ENCODE measurements around the gene LRRN2. TPM values are rescaled to one million over a fixed set of nuclear protein-coding genes. Genes with fewer than 3 reads are reported as not detected.

Gene LRRN2
- total RNA-seq, 1 experiment from 2014 or later, result 4.6 TPM

- Histone ChIP-seq H3K4me3 (no peak overlapping the region), H3K4me1 (replicated peaks; ENCODE audit: insufficient read depth) (peaks cover 5% of the 10 kb centered on the region), H2AFZ (no peak overlapping the region), H3K27ac (no peak overlapping the region), H3K79me2 (ENCODE audit: low read depth) (no peaks in the 10 kb centered on the region), H4K20me1 (ENCODE audit: insufficient read depth) (no peaks in the 10 kb centered on the region), H3K9me3 (ENCODE audit: insufficient read depth, low read depth) (no peaks in the 10 kb centered on the region; the same call in 1 of the 2 replicates), H3K36me3 (ENCODE audit: low read depth) (no peaks in the 10 kb centered on the region), H3K27me3 (ENCODE audit: insufficient read depth, low read depth) (peaks cover 3% of the 10 kb centered on the region; the same call in 1 of the 2 replicates), H3K9me2 (ENCODE audit: insufficient read depth) (no peaks in the 10 kb centered on the region), H3K4me2 (no peak overlapping the region), H3F3A (ENCODE audit: insufficient read depth, low read depth) (no peaks in the 10 kb centered on the region)
- intact Hi-C loops (cut with micrococcal nuclease; ENCODE audit: unreplicated experiment), result no loop called here
- BruUV-seq (replicated peaks), result no TSS peak
- no peak for DNase-seq
- CTCF ChIA-PET, result no interaction called here
- POLR2A ChIA-PET (ENCODE audit: unreplicated experiment), result no interaction called here
- no peak for TF ChIP-seq EZH2 (IDR thresholded peaks at IDR 0.05; ENCODE audit: low read depth)
- no peak for TF ChIP-seq CTCF (conservative IDR thresholded peaks at IDR 0.05)
Observed at GRCh38 chr1:204628868-204629267, 56.7 kb downstream of the LRRN2 start.

GRCh38 chr1:204627436-204627835, 58.1 kb downstream of the LRRN2 start:
- DNase-seq, result no peak
- Histone ChIP-seq H3K9me2 (ENCODE audit: insufficient read depth) (no peaks in the 10 kb centered on the region), H3K79me2 (ENCODE audit: low read depth) (no peaks in the 10 kb centered on the region), H3K27me3 (ENCODE audit: insufficient read depth, low read depth) (peaks cover 3% of the 10 kb centered on the region; the same call in 1 of the 2 replicates), H3F3A (ENCODE audit: insufficient read depth, low read depth) (peaks cover 12% of the 10 kb centered on the region; the same call in 1 of the 2 replicates), H2AFZ (no peak overlapping the region), H3K4me2 (no peak overlapping the region), H3K4me3 (no peak overlapping the region), H4K20me1 (ENCODE audit: insufficient read depth) (no peaks in the 10 kb centered on the region), H3K4me1 (replicated peaks; ENCODE audit: insufficient read depth) (peaks cover 19% of the 10 kb centered on the region), H3K9me3 (ENCODE audit: insufficient read depth, low read depth) (no peaks in the 10 kb centered on the region; the same call in 1 of the 2 replicates), H3K27ac (no peak overlapping the region), H3K36me3 (ENCODE audit: low read depth) (no peaks in the 10 kb centered on the region)
- intact Hi-C loops (cut with micrococcal nuclease; ENCODE audit: unreplicated experiment), result no loop called here
- no TSS peak for BruUV-seq (replicated peaks)
- CTCF ChIA-PET, result no interaction called here
- TF ChIP-seq CTCF (conservative IDR thresholded peaks at IDR 0.05) (no peak), EZH2 (IDR thresholded peaks at IDR 0.05; ENCODE audit: low read depth) (no peak)
- POLR2A ChIA-PET (ENCODE audit: unreplicated experiment), result no interaction called here

- ChIA-PET CTCF (no interaction called here), POLR2A (ENCODE audit: unreplicated experiment) (no interaction called here)
- TF ChIP-seq EZH2 (IDR thresholded peaks at IDR 0.05; ENCODE audit: low read depth) (no peak), CTCF (conservative IDR thresholded peaks at IDR 0.05) (no peak)
- DNase-seq, result no peak
- BruUV-seq (replicated peaks), result no TSS peak
- Histone ChIP-seq H2AFZ (no peak overlapping the region), H3K27ac (no peak overlapping the region), H3K4me2 (no peak overlapping the region), H4K20me1 (ENCODE audit: insufficient read depth) (no peaks in the 10 kb centered on the region), H3K4me1 (replicated peaks; ENCODE audit: insufficient read depth) (peaks cover 30% of the 10 kb centered on the region), H3K27me3 (ENCODE audit: insufficient read depth, low read depth) (peaks cover 3% of the 10 kb centered on the region; the same call in 1 of the 2 replicates), H3K4me3 (no peak overlapping the region), H3K36me3 (ENCODE audit: low read depth) (no peaks in the 10 kb centered on the region), H3K9me3 (ENCODE audit: insufficient read depth, low read depth) (no peaks in the 10 kb centered on the region; the same call in 1 of the 2 replicates), H3K79me2 (ENCODE audit: low read depth) (no peaks in the 10 kb centered on the region), H3K9me2 (ENCODE audit: insufficient read depth) (no peaks in the 10 kb centered on the region), H3F3A (ENCODE audit: insufficient read depth, low read depth) (peaks cover 23% of the 10 kb centered on the region; the same call in 1 of the 2 replicates)
- intact Hi-C loops (cut with micrococcal nuclease; ENCODE audit: unreplicated experiment), result no loop called here
Observed at GRCh38 chr1:204626381-204626780, 59.2 kb downstream of the LRRN2 start.

All from PC-9 (cell line).